ENCODE measurements around the gene C10orf62.

The C10orf62 gene

DNA sequence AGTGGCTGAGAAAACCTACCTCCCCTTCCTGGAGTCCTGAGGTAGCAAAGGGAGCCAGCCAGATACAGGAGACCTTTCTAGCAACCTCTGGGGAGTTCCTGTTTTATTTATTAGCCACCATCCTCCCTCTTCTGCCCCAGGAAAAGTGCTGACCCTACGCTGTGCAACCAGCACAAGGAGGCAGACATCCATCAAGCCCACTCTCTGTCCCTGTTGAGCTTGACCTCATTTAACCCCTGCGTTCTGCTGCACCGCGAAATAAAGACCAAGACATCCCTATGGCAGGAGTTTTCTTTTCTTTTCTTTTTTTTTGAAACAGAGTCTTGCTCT is 42.3 kb upstream of the C10orf62 start:
- no peaks in the 10 kb centered on the region for H3K36me3 ChIP-seq
- no peak for DNase-seq

DNA sequence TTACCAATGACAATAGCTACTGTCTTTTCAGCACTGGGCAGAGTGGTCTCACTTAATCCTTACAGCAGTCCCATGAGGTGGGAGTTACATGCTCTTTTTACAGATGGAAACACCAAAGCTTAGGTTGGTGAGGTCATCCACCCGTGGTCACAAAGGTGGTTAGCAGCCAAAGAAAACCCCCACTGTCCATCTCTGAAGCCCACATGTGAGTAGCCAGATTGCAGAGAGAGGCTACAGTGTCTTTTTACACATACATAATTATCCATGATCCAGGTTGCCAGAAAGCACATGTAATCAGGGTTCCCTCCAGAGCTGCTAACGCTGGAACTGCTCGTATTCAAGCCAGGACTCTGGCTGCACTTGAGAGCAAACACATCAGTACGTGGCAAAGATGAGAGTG is 41.6 kb upstream of the C10orf62 start:
- Histone ChIP-seq H3K36me3 (no peaks in the 10 kb centered on the region), H3K9me3 (ENCODE audit: severe bottlenecking) (no peaks in the 10 kb centered on the region), H3K27ac (no peak overlapping the region; the same call in 1 of the 2 replicates), H3K27me3 (ENCODE audit: insufficient read depth, low read depth, severe bottlenecking) (no peaks in the 10 kb centered on the region), H3K4me3 (ENCODE audit: low read depth, low read length) (no peak overlapping the region)
- TF ChIP-seq, protein P1, sequence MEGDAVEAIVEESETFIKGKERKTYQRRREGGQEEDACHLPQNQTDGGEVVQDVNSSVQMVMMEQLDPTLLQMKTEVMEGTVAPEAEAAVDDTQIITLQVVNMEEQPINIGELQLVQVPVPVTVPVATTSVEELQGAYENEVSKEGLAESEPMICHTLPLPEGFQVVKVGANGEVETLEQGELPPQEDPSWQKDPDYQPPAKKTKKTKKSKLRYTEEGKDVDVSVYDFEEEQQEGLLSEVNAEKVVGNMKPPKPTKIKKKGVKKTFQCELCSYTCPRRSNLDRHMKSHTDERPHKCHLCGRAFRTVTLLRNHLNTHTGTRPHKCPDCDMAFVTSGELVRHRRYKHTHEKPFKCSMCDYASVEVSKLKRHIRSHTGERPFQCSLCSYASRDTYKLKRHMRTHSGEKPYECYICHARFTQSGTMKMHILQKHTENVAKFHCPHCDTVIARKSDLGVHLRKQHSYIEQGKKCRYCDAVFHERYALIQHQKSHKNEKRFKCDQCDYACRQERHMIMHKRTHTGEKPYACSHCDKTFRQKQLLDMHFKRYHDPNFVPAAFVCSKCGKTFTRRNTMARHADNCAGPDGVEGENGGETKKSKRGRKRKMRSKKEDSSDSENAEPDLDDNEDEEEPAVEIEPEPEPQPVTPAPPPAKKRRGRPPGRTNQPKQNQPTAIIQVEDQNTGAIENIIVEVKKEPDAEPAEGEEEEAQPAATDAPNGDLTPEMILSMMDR (IDR thresholded peaks at IDR 0.05; ENCODE audit: low read depth, low read length): no peak
- DNase-seq: no peak

More for the DNA sequence above, 42.3 kb upstream of the C10orf62 start:
- no peaks in the 10 kb centered on the region for H3K27me3 ChIP-seq (ENCODE audit: insufficient read depth, low read depth, severe bottlenecking)
- H3K9me3 ChIP-seq (ENCODE audit: severe bottlenecking): no peaks in the 10 kb centered on the region
- no peak overlapping the region for H3K4me3 ChIP-seq (ENCODE audit: low read depth, low read length)
- H3K27ac ChIP-seq: peak overlapping the region; percentile 45
- TF ChIP-seq, protein P1 (IDR thresholded peaks at IDR 0.05; ENCODE audit: low read depth, low read length): no peak

DNA sequence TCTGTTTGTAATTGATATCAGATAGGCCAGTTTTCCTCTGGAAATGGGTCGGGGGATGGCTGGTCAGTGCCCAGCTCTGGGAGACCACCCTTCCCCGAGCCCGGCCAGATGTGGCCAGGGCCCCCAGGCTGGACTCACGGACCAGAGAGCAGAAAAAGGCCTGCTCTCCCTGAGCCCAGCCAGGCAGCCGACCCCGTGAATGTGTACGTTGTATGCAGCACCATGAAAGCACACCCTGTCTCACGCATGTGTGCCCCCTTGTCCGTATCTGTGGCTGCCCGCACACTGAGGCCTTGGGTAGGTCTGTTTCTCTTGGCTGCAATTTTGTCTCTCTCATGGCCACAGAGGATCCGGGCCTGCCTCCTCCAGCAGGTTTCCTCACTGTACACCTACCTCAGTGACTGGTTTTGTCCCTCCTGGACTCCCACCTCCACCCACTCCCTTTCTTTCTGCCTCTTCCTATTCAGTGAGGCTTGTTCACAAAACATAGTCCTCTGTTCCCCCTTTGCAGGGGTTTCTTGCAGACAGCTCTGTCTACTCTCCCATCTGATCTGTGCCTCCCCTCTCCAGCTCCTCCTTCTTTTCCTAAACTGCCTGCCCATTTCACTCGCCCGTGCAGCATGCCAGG is 40.6 kb upstream of the C10orf62 start:
- H3K36me3 ChIP-seq: no peaks in the 10 kb centered on the region
- no peak overlapping the region for H3K4me3 ChIP-seq (ENCODE audit: low read depth, low read length)
- H3K27ac ChIP-seq: peak overlapping the region; percentile 98
- TF ChIP-seq, protein P1 (IDR thresholded peaks at IDR 0.05; ENCODE audit: low read depth, low read length): no peak
- no peak for DNase-seq
- H3K27me3 ChIP-seq (ENCODE audit: insufficient read depth, low read depth, severe bottlenecking): no peaks in the 10 kb centered on the region
- H3K9me3 ChIP-seq (ENCODE audit: severe bottlenecking): no peaks in the 10 kb centered on the region

DNA sequence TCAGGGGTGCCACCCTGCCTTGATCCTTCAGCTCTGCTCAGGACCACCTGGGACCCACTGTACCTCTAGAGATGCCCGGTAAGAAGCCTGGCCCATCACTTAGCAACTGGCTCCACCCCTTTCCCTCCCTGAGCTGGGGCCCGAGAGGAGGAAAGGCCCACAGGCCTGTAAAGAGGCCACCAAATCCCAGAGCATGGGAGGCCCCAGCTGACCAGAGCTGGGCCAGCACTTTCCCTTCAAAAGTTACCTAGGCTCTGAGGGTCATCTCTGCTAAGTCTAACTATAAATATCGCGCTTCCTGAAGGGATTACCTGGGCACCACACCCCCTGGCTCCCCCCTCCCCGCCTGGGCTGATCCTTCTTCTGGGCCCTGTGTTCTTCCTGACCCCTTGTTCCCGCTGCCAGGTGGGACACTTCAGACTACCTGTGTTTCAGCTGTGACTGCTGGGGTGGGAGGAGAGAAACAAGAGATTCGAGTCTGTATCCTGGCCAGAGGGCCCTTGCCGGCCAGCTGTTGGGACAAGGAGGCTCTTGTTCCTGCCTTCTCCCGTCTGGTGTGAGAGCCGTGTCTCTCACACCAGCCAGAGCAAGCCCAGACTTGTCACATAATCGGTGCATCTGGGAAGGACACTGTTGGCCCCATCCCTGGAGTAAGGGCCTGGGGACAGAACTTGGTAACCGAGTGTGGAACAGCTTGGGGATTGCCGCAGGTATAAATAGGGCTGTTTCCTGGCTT is 39.8 kb upstream of the C10orf62 start:
- Histone ChIP-seq H3K27me3 (ENCODE audit: insufficient read depth, low read depth, severe bottlenecking) (no peaks in the 10 kb centered on the region), H3K27ac (peak overlapping the region; percentile 98), H3K9me3 (ENCODE audit: severe bottlenecking) (no peaks in the 10 kb centered on the region), H3K4me3 (ENCODE audit: low read depth, low read length) (peak overlapping the region; percentile 12; the same call in 1 of the 2 replicates), H3K36me3 (no peaks in the 10 kb centered on the region)
- peak; percentile 85 for DNase-seq
- TF ChIP-seq, protein P1 (IDR thresholded peaks at IDR 0.05; ENCODE audit: low read depth, low read length): no peak

DNA sequence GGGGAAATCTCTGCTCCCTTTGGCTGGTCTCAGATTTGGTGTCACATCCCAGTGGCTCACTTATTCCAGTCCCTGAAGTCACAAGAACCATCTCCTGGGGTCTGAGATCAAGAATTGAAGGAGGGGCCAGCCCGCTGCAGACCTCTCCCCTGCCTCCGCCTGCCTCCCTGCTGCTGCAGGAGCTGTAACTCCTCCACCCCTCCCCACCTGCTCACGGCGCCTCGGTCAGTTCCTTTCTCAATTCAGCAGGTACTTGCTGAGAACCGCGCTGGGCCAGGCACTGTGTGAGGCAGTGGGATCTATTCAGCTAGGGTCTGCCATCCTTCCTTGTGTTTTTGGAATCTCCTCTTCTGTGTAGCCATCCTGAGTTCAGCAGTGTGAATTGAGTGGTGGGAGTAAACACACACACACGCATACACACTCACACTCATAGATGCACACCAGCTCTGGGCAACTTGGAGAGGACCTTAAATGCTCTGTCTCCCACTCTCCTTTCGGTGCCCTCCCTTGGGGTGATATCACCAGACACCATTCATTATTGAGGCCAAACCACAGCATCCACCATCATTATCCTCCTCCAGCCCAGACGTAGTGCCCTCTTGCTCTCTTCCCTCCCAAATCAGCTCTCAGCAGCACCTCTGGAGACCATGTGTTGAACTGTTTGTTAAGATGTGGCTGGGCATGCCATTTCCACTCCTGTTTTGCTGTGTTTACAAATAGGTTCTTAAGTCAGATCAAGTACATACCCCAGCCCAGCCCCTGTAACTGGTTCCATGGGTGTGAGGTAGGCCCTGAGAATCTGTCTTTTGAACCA is 39.0 kb upstream of the C10orf62 start:
- peak; percentile 63 for DNase-seq
- TF ChIP-seq, protein P1 (IDR thresholded peaks at IDR 0.05; ENCODE audit: low read depth, low read length): no peak
- peak overlapping the region; percentile 98 for H3K27ac ChIP-seq

More for the DNA sequence above, 39.0 kb upstream of the C10orf62 start:
- Histone ChIP-seq H3K36me3 (no peaks in the 10 kb centered on the region), H3K27me3 (ENCODE audit: insufficient read depth, low read depth, severe bottlenecking) (no peaks in the 10 kb centered on the region), H3K9me3 (ENCODE audit: severe bottlenecking) (no peaks in the 10 kb centered on the region), H3K4me3 (ENCODE audit: low read depth, low read length) (no peak overlapping the region)

All from WERI-Rb-1 (cell line).